GM12878 (cell line): ENCODE data around the gene CS. TPM values are rescaled to one million over a fixed set of nuclear protein-coding genes. Genes with fewer than 3 reads are reported as not detected.

Experiments
- MXI1 ChIP-seq: fragments of 150-350 bp; IDR thresholded peaks from 2 replicates; pipeline ENCODE4 v1.6.1; 2011; ENCODE audit warnings: low read depth, mild to moderate bottlenecking, inconsistent platforms, low read length, improper control_type of control experiment
- POLR2A ChIP-seq: IDR thresholded peaks from 2 replicates; pipeline ENCODE4 v1.6.1; 2011; ENCODE audit warnings: low read depth, mild to moderate bottlenecking, low read length
- RELA ChIP-seq: fragments of 450-650 bp; IDR thresholded peaks from 2 replicates; pipeline ENCODE4 v1.8.0; 2014; ENCODE audit warnings: borderline replicate concordance; ENCODE audit not compliant: partially characterized antibody
- RUNX3 ChIP-seq: IDR thresholded peaks from 2 replicates; pipeline ENCODE4 v1.6.1; 2012; ENCODE audit warnings: low read length, inconsistent platforms
- SRF ChIP-seq, 2 experiments: IDR thresholded peaks; 2 replicates each; pipeline ENCODE4 v1.6.1; 2011; ENCODE audit warnings: low read depth in 2 of 2, low read length in 2 of 2, mild to moderate bottlenecking in 1 of 2, moderate library complexity in 1 of 2
- ZNF274 ChIP-seq: IDR thresholded peaks from one replicate; pipeline ENCODE4 v1.8.0; 2011; ENCODE audit not compliant: insufficient read length, insufficient read depth
- polyA plus RNA-seq, 11 experiments: library from polyadenylated mRNA; depleted of rRNA in 4 of 11; unstranded in 6 of 11; stranded (reverse) in 5 of 11; fragments of >200 nt; fragmentation: Nextera tagmentation in 4 of 11; fragmentation: Illumina TruSeq in 1 of 11; extraction: Ambion mirVana in 4 of 11; extraction: Trizol in 1 of 11; gene quantifications; 1 replicate in 1 of 11; 2 replicates in 10 of 11; pipeline versions ENCODE4 v1.2.1 to v1.2.3, GENCODE V29; 2011 to 2016; ENCODE audit warnings: inconsistent platforms in 2 of 11, missing spikeins in 2 of 11, low read depth in 1 of 11
- total RNA-seq, 4 experiments: library from RNA; depleted of rRNA in 3 of 4; stranded (reverse); fragments of >200 nt in 3 of 4; fragmentation: Illumina TruSeq in 1 of 4; extraction: Trizol in 1 of 4; gene quantifications; 2 replicates each; pipeline versions ENCODE4 v1.2.1 to v1.2.3, GENCODE V29; 2013 to 2021
- TF ChIP-seq, protein P1 (sequence below): fragments of 450-650 bp; formaldehyde crosslinking; IDR thresholded peaks from 2 replicates; pipeline ENCODE4 v1.4.0; 2022; ENCODE audit warnings: mild to moderate bottlenecking, moderate library complexity
- TF ChIP-seq, protein P2 (sequence below): fragments of 450-650 bp; IDR thresholded peaks from 2 replicates; pipeline ENCODE4 v1.6.1; 2018; ENCODE audit warnings: borderline replicate concordance, mild to moderate bottlenecking; ENCODE audit not compliant: partially characterized antibody
- TF ChIP-seq, protein P3 (sequence below): fragments of 450-650 bp; formaldehyde crosslinking; IDR thresholded peaks from 2 replicates; pipeline ENCODE4 v1.4.0; 2020; ENCODE audit warnings: mild to moderate bottlenecking, moderate library complexity
- TF ChIP-seq, protein P4 (sequence below): IDR thresholded peaks from 2 replicates; pipeline ENCODE4 v1.6.1; 2012; ENCODE audit warnings: mild to moderate bottlenecking, low read depth, low read length
- TF ChIP-seq, protein P5 (sequence below): fragments of 450-650 bp; IDR thresholded peaks from 2 replicates; pipeline ENCODE4 v1.6.1; 2017; ENCODE audit warnings: low read depth, mild to moderate bottlenecking, moderate library complexity
- TF ChIP-seq, protein P6 (sequence below): IDR thresholded peaks from 2 replicates; pipeline ENCODE4 v1.6.1; 2011; ENCODE audit warnings: low read depth, low read length, improper control_type of control experiment, borderline replicate concordance

CS gene
- total and polyA plus RNA-seq, 10 of the 15 experiments (the other 5 are each of a cell fraction or from before 2014, with no cell fraction given): 64.9 to 276 (median 139) TPM

DNA sequence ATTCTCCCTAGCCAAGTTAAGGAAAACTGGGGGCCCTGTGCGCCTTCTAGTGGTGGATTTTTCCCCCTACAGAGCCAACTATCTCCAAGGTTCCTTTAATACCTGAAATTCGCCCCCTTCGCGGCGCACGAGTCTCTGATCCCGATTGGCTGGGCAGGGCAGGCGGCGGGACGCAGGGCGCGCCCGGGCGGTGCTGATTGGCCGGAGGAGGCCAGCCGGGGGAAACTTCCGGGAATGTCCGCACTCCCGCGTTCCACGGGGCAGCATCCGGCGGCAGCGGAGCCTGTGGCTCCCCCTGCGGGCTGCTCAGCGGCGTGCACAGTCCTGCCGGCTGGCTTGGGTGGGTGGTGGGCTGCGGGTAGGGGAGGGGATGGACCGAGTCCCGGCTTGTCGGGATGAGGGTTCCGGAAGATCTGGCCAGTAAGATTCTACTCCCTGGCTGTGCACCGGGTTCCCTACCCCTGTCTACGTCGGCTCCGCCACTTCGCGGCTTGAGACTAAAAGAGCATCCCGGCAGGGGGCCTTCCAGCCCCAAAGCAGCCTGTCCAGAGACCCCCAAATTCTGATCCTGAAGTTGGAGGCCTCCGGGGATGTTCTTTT, 75.9 kb downstream of the CS start, which contains the start of gene NABP2 (continued):
- TF ChIP-seq, protein P1, sequence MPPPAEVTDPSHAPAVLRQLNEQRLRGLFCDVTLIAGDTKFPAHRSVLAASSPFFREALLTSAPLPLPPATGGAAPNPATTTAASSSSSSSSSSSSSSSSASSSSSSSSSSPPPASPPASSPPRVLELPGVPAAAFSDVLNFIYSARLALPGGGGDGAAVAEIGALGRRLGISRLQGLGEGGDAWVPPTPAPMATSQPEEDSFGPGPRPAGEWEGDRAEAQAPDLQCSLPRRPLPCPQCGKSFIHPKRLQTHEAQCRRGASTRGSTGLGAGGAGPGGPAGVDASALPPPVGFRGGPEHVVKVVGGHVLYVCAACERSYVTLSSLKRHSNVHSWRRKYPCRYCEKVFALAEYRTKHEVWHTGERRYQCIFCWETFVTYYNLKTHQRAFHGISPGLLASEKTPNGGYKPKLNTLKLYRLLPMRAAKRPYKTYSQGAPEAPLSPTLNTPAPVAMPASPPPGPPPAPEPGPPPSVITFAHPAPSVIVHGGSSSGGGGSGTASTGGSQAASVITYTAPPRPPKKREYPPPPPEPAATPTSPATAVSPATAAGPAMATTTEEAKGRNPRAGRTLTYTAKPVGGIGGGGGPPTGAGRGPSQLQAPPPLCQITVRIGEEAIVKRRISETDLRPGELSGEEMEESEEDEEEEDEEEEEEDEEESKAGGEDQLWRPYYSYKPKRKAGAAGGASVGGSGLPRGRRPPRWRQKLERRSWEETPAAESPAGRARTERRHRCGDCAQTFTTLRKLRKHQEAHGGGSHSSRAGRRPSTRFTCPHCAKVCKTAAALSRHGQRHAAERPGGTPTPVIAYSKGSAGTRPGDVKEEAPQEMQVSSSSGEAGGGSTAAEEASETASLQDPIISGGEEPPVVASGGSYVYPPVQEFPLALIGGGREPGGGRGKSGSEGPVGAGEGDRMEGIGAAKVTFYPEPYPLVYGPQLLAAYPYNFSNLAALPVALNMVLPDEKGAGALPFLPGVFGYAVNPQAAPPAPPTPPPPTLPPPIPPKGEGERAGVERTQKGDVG (CRISPR knock-in tag): no peak
- TF ChIP-seq, protein P2, sequence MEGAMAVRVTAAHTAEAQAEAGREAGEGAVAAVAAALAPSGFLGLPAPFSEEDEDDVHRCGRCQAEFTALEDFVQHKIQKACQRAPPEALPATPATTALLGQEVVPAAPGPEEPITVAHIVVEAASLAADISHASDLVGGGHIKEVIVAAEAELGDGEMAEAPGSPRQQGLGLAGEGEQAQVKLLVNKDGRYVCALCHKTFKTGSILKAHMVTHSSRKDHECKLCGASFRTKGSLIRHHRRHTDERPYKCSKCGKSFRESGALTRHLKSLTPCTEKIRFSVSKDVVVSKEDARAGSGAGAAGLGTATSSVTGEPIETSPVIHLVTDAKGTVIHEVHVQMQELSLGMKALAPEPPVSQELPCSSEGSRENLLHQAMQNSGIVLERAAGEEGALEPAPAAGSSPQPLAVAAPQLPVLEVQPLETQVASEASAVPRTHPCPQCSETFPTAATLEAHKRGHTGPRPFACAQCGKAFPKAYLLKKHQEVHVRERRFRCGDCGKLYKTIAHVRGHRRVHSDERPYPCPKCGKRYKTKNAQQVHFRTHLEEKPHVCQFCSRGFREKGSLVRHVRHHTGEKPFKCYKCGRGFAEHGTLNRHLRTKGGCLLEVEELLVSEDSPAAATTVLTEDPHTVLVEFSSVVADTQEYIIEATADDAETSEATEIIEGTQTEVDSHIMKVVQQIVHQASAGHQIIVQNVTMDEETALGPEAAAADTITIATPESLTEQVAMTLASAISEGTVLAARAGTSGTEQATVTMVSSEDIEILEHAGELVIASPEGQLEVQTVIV: peak; percentile 84
- peak; percentile 78 for TF ChIP-seq POLR2A
- TF ChIP-seq, protein P3, sequence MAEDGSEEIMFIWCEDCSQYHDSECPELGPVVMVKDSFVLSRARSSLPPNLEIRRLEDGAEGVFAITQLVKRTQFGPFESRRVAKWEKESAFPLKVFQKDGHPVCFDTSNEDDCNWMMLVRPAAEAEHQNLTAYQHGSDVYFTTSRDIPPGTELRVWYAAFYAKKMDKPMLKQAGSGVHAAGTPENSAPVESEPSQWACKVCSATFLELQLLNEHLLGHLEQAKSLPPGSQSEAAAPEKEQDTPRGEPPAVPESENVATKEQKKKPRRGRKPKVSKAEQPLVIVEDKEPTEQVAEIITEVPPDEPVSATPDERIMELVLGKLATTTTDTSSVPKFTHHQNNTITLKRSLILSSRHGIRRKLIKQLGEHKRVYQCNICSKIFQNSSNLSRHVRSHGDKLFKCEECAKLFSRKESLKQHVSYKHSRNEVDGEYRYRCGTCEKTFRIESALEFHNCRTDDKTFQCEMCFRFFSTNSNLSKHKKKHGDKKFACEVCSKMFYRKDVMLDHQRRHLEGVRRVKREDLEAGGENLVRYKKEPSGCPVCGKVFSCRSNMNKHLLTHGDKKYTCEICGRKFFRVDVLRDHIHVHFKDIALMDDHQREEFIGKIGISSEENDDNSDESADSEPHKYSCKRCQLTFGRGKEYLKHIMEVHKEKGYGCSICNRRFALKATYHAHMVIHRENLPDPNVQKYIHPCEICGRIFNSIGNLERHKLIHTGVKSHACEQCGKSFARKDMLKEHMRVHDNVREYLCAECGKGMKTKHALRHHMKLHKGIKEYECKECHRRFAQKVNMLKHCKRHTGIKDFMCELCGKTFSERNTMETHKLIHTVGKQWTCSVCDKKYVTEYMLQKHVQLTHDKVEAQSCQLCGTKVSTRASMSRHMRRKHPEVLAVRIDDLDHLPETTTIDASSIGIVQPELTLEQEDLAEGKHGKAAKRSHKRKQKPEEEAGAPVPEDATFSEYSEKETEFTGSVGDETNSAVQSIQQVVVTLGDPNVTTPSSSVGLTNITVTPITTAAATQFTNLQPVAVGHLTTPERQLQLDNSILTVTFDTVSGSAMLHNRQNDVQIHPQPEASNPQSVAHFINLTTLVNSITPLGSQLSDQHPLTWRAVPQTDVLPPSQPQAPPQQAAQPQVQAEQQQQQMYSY (CRISPR knock-in tag): no peak
- TF ChIP-seq, protein P4, sequence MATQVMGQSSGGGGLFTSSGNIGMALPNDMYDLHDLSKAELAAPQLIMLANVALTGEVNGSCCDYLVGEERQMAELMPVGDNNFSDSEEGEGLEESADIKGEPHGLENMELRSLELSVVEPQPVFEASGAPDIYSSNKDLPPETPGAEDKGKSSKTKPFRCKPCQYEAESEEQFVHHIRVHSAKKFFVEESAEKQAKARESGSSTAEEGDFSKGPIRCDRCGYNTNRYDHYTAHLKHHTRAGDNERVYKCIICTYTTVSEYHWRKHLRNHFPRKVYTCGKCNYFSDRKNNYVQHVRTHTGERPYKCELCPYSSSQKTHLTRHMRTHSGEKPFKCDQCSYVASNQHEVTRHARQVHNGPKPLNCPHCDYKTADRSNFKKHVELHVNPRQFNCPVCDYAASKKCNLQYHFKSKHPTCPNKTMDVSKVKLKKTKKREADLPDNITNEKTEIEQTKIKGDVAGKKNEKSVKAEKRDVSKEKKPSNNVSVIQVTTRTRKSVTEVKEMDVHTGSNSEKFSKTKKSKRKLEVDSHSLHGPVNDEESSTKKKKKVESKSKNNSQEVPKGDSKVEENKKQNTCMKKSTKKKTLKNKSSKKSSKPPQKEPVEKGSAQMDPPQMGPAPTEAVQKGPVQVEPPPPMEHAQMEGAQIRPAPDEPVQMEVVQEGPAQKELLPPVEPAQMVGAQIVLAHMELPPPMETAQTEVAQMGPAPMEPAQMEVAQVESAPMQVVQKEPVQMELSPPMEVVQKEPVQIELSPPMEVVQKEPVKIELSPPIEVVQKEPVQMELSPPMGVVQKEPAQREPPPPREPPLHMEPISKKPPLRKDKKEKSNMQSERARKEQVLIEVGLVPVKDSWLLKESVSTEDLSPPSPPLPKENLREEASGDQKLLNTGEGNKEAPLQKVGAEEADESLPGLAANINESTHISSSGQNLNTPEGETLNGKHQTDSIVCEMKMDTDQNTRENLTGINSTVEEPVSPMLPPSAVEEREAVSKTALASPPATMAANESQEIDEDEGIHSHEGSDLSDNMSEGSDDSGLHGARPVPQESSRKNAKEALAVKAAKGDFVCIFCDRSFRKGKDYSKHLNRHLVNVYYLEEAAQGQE: no peak
- TF ChIP-seq, protein P5, sequence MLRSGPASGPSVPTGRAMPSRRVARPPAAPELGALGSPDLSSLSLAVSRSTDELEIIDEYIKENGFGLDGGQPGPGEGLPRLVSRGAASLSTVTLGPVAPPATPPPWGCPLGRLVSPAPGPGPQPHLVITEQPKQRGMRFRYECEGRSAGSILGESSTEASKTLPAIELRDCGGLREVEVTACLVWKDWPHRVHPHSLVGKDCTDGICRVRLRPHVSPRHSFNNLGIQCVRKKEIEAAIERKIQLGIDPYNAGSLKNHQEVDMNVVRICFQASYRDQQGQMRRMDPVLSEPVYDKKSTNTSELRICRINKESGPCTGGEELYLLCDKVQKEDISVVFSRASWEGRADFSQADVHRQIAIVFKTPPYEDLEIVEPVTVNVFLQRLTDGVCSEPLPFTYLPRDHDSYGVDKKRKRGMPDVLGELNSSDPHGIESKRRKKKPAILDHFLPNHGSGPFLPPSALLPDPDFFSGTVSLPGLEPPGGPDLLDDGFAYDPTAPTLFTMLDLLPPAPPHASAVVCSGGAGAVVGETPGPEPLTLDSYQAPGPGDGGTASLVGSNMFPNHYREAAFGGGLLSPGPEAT: peak; percentile 92
- 0 out of 2 replicates have a peak, but pooled peaks have one; percentile 4 for TF ChIP-seq RUNX3
- TF ChIP-seq MXI1: peak; percentile 86
- TF ChIP-seq, protein P6, sequence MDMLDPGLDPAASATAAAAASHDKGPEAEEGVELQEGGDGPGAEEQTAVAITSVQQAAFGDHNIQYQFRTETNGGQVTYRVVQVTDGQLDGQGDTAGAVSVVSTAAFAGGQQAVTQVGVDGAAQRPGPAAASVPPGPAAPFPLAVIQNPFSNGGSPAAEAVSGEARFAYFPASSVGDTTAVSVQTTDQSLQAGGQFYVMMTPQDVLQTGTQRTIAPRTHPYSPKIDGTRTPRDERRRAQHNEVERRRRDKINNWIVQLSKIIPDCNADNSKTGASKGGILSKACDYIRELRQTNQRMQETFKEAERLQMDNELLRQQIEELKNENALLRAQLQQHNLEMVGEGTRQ: no peak
- peak; percentile 82 for TF ChIP-seq RELA
- no peak for TF ChIP-seq ZNF274
- TF ChIP-seq SRF (IDR thresholded peaks at IDR 0.05; ENCODE audit: low read depth in 2 of 2, low read length in 2 of 2): 0 out of 4 replicates have a peak, but pooled peaks of 1 of the 2 experiments have one; percentile 4
